Right atrium auricular region (tissue), 2 donors: Measurements from ENCODE around the gene KRT2. TPM values are rescaled to one million over a fixed set of nuclear protein-coding genes. Genes with fewer than 3 reads are reported as not detected.

Experiments
- DNase-seq: peaks from one replicate; pipeline ENCODE4 v3.0.0-alpha.2; 2019; ENCODE audit warnings: low spot score
- H3K27ac ChIP-seq, 2 donors: fragments of 200-600 bp; sonication (generic); 1 replicate in 1 of 2; 2 replicates in 1 of 2; pipeline ENCODE4 v1.5.1; 2016 to 2019
- H3K27me3 ChIP-seq, 2 donors: fragments of 200-600 bp; sonication (generic); one replicate each; pipeline versions ENCODE4 v1.5.1 to v1.6.0; 2017 to 2019
- H3K36me3 ChIP-seq: fragments of 200-600 bp; sonication (generic); one replicate; pipeline ENCODE4 v1.5.1; 2016
- H3K4me1 ChIP-seq, 2 donors: fragments of 200-600 bp; sonication (generic); one replicate each; pipeline versions ENCODE4 v1.5.1 to v1.6.0; 2017 to 2019
- H3K4me3 ChIP-seq, 2 donors: fragments of 200-600 bp; sonication (generic); 1 replicate in 1 of 2; 2 replicates in 1 of 2; pipeline ENCODE4 v1.5.1; 2017 to 2019; ENCODE audit warnings: mild to moderate bottlenecking in 1 of 2, moderate library complexity in 1 of 2
- H3K9me3 ChIP-seq, 2 donors: fragments of 200-600 bp; sonication (generic); one replicate each; pipeline ENCODE4 v1.5.1; 2019
- CTCF ChIP-seq, 2 donors: fragments of 200-600 bp; sonication (generic); IDR thresholded peaks; one replicate each; pipeline ENCODE4 v1.5.1; 2019; ENCODE audit warnings: antibody characterized with exemption in 2 of 2
- total RNA-seq, 2 donors: library from RNA; depleted of rRNA; stranded (reverse); fragments of >200 nt; gene quantifications; one replicate each; pipeline ENCODE4 v1.1.0, GENCODE V29; 2016

The KRT2 gene
- total RNA-seq, 2 donors from 2014 or later = not detected

GRCh38 chr12:52618866-52619265 is 33.1 kb downstream of the KRT2 start:
- H3K4me1 ChIP-seq = no peaks in the 10 kb centered on the region
- no peaks in the 10 kb centered on the region for H3K36me3 ChIP-seq
- no peaks in the 10 kb centered on the region for H3K27me3 ChIP-seq
- H3K27ac ChIP-seq = no peak overlapping the region
- no peak overlapping the region for H3K4me3 ChIP-seq
- peak; percentile 11 for DNase-seq
- TF ChIP-seq CTCF (IDR thresholded peaks at IDR 0.05) = no peak
- H3K9me3 ChIP-seq = peaks cover 0 to 5% of the 10 kb centered on the region in 2 donors

GRCh38 chr12:52618216-52618615 is 33.8 kb downstream of the KRT2 start, which contains the start of gene KRT73:
Gene KRT73, minus strand, starts transcription at chr12:52618559. Its CDS starts 35 bp downstream, at chr12:52618524.
- H3K27me3 ChIP-seq = no peaks in the 10 kb centered on the region
- H3K4me1 ChIP-seq = no peaks in the 10 kb centered on the region
- peak; percentile 40 for DNase-seq
- no peaks in the 10 kb centered on the region for H3K9me3 ChIP-seq
- H3K36me3 ChIP-seq = no peaks in the 10 kb centered on the region
- no peak within 1 kb of the TSS for H3K4me3 ChIP-seq
- H3K27ac ChIP-seq = no peak within 1 kb of the TSS
- TF ChIP-seq CTCF (IDR thresholded peaks at IDR 0.05) = no peak

GRCh38 chr12:52617403-52617785 is 34.6 kb downstream of the KRT2 start:
- Histone ChIP-seq H3K27ac (no peak overlapping the region), H3K4me3 (no peak overlapping the region), H3K27me3 (no peaks in the 10 kb centered on the region), H3K36me3 (no peaks in the 10 kb centered on the region), H3K9me3 (no peaks in the 10 kb centered on the region), H3K4me1 (no peaks in the 10 kb centered on the region)
- DNase-seq = peak; percentile 43
- no peak for TF ChIP-seq CTCF (IDR thresholded peaks at IDR 0.05)

GRCh38 chr12:52616680-52617402 is 35.2 kb downstream of the KRT2 start:
- peak; percentile 21 for DNase-seq
- Histone ChIP-seq H3K27ac (no peak overlapping the region), H3K36me3 (no peaks in the 10 kb centered on the region), H3K27me3 (no peaks in the 10 kb centered on the region), H3K9me3 (no peaks in the 10 kb centered on the region), H3K4me1 (no peaks in the 10 kb centered on the region), H3K4me3 (no peak overlapping the region)
- no peak for TF ChIP-seq CTCF (IDR thresholded peaks at IDR 0.05)

- peak; percentile 28 for DNase-seq
- TF ChIP-seq CTCF (IDR thresholded peaks at IDR 0.05) = no peak
- no peaks in the 10 kb centered on the region for H3K27me3 ChIP-seq
These were observed 36.1 kb downstream of the KRT2 start for GRCh38 chr12:52615912-52616311.

More at GRCh38 chr12:52615912-52616311, 36.1 kb downstream of the KRT2 start:
- H3K9me3 ChIP-seq = no peaks in the 10 kb centered on the region
- no peaks in the 10 kb centered on the region for H3K4me1 ChIP-seq
- H3K36me3 ChIP-seq = no peaks in the 10 kb centered on the region
- no peak overlapping the region for H3K4me3 ChIP-seq
- H3K27ac ChIP-seq = no peak overlapping the region
